Activated CD8-positive, alpha-beta T cell treated with anti-CD3 and anti-CD28 coated beads for 36 hours (primary cell): ENCODE results near the gene PRPS1. TPM values are rescaled to one million over a fixed set of nuclear protein-coding genes. Genes with fewer than 3 reads are reported as not detected.
A peak's percentile ranks its signal among the peaks of the same experiment; 100 is the strongest.

Source experiments
- ATAC-seq: fragments of 200-7000 bp; cut with Tn5 transposase; one replicate; pipeline ENCODE4 v1.10.0; 2021; ENCODE audit warnings: mild to moderate bottlenecking, moderate library complexity
- CTCF ChIA-PET: fragments of 350-600 bp; sonication (Branson Sonifier 250); formaldehyde crosslinking; loops from one replicate; lab custom pipeline; 2021; ENCODE audit warnings: antibody characterized with exemption; lab: Charles Lee
- POLR2A ChIA-PET: fragments of 350-600 bp; sonication (Branson Sonifier 250); formaldehyde crosslinking; loops from one replicate; lab custom pipeline; 2021; ENCODE audit warnings: antibody characterized with exemption; lab: Charles Lee
- DNase-seq: peaks from one replicate; pipeline ENCODE4 v3.0.0-alpha.2; 2020
- H3K27ac Mint-ChIP-seq: one replicate; pipeline ENCODE4 v1.8.0; 2021; ENCODE audit warnings: mild to moderate bottlenecking, mixed read lengths
- H3K27me3 Mint-ChIP-seq: one replicate; pipeline ENCODE4 v1.8.0; 2021; ENCODE audit warnings: mixed read lengths
- H3K36me3 Mint-ChIP-seq: one replicate; pipeline ENCODE4 v1.8.0; 2021; ENCODE audit warnings: low read depth, mixed read lengths
- H3K4me1 Mint-ChIP-seq: one replicate; pipeline ENCODE4 v1.8.0; 2021; ENCODE audit warnings: low read depth, mixed read lengths
- H3K4me3 Mint-ChIP-seq: one replicate; pipeline ENCODE4 v1.8.0; 2021; ENCODE audit warnings: mild to moderate bottlenecking, moderate library complexity, mixed read lengths
- H3K9me3 Mint-ChIP-seq: one replicate; pipeline ENCODE4 v1.8.0; 2021; ENCODE audit warnings: mixed read lengths
- intact Hi-C: fragments of 100-400 bp; cut with micrococcal nuclease; formaldehyde crosslinking; loops from one replicate; pipeline ENCODE4 v1.10.0; 2022
- total RNA-seq, 2 experiments: library from RNA; stranded (reverse); gene quantifications; one replicate each; pipeline ENCODE4 v1.2.3, GENCODE V29; 2021
- TF ChIP-seq, protein P1 (sequence below): fragments of 200-600 bp; IDR thresholded peaks from one replicate; pipeline ENCODE4 v1.8.0; 2022; ENCODE audit warnings: antibody characterized with exemption, mild to moderate bottlenecking

Gene PRPS1
- total RNA-seq, 2 experiments from 2014 or later = 122 to 131 TPM

DNA sequence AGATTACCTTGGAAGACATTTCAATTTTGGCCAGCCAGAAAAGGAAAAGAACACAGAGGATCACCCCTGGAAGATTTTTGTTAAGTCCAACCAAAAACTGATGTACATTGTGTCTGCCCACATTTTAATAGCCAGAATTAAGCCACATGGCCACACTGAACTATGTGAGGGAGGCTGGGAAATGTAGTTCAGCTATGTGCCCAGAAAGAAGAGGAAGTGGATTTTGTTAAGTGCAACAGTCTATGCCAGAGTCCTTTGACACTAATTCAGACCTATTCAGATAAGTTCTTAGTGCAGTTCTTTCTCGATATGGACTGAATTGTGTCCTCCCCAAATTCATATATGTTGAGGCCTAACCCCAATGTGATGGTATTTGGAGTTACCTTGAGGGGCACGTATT, 18.4 kb downstream of the PRPS1 start:
- Mint-ChIP-seq H3K36me3 (peaks cover 29% of the 10 kb centered on the region), H3K27me3 (no peaks in the 10 kb centered on the region)

DNA sequence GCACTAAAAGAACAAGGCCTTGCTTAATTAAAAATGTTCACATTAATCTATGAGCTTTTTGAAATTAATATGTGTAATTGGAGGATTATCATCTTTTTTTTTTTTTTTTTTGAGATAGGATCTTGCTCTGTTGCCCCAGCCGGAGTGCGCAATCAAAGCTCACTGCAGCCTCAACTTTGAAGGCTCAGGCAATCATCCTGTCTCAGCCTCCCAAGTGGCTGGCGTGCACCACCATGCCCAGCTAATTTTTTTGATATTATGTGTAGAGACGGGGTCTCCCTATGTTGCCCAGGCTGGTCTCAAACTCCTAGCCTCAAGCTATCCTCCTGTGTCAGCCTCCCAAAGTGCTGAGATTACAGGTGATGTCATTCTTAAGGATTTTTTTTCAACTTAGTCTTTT, 20.0 kb downstream of the PRPS1 start:
- H3K27me3 Mint-ChIP-seq = no peaks in the 10 kb centered on the region
- no peaks in the 10 kb centered on the region for H3K4me1 Mint-ChIP-seq

More for the DNA sequence above, 18.4 kb downstream of the PRPS1 start:
- Mint-ChIP-seq H3K27ac (no peak overlapping the region), H3K4me3 (no peak overlapping the region), H3K4me1 (no peaks in the 10 kb centered on the region), H3K9me3 (no peaks in the 10 kb centered on the region)
- POLR2A ChIA-PET = no interaction called here
- CTCF ChIA-PET = no interaction called here
- intact Hi-C loops = no loop called here
- TF ChIP-seq, protein P1, sequence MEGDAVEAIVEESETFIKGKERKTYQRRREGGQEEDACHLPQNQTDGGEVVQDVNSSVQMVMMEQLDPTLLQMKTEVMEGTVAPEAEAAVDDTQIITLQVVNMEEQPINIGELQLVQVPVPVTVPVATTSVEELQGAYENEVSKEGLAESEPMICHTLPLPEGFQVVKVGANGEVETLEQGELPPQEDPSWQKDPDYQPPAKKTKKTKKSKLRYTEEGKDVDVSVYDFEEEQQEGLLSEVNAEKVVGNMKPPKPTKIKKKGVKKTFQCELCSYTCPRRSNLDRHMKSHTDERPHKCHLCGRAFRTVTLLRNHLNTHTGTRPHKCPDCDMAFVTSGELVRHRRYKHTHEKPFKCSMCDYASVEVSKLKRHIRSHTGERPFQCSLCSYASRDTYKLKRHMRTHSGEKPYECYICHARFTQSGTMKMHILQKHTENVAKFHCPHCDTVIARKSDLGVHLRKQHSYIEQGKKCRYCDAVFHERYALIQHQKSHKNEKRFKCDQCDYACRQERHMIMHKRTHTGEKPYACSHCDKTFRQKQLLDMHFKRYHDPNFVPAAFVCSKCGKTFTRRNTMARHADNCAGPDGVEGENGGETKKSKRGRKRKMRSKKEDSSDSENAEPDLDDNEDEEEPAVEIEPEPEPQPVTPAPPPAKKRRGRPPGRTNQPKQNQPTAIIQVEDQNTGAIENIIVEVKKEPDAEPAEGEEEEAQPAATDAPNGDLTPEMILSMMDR = no peak
- DNase-seq = no peak
- no peak for ATAC-seq

DNA sequence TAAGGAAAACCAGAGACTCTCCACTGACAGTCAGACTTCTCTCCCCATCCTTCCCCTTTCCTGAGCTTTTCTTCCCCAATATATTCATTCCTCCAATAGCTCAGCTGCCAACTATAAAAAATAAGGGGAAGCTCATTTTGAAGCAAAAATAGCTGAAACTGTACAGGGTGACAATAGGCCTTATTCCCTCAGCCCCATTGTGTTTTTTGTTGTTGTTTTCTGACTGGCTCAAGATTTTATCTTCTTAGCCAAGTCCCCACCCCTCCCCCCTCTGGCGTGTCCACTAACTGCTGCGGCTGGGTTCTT, 26.2 kb downstream of the PRPS1 start:
- Mint-ChIP-seq H3K4me3 (no peak overlapping the region), H3K36me3 (peaks cover 6% of the 10 kb centered on the region), H3K4me1 (peaks cover 14% of the 10 kb centered on the region), H3K9me3 (no peaks in the 10 kb centered on the region), H3K27ac (no peak overlapping the region), H3K27me3 (no peaks in the 10 kb centered on the region)
- TF ChIP-seq, protein P1 = no peak
- intact Hi-C loops = no loop called here
- ChIA-PET POLR2A (interaction anchor here (0.8 to 1.1 kb wide), 2 partner anchors 24 to 86 kb away, joined by 3 read pairs; no protein-coding TSS in a partner anchor), CTCF (interaction anchor here (0.7 to 11.0 kb wide), 16 partner anchors 9 to 428 kb away, joined by 3 to 181 read pairs (median 4); partner anchors contain the start of genes NCBP2L, PRPS1 and TSC22D3)
- DNase-seq = no peak
- ATAC-seq = no peak

More for the DNA sequence above, 20.0 kb downstream of the PRPS1 start:
- Mint-ChIP-seq H3K4me3 (no peak overlapping the region), H3K27ac (no peak overlapping the region), H3K36me3 (peaks cover 17% of the 10 kb centered on the region), H3K9me3 (no peaks in the 10 kb centered on the region)
- ATAC-seq (no peak), DNase-seq (no peak)
- TF ChIP-seq, protein P1 = no peak
- CTCF ChIA-PET = interaction anchor here (0.9 kb wide), 1 partner anchor 20 kb away, joined by 4 read pairs; no protein-coding TSS in a partner anchor
- intact Hi-C loops = no loop called here
- POLR2A ChIA-PET = interaction anchor here (0.7 kb wide), 1 partner anchor 67 kb away, joined by 4 read pairs; no protein-coding TSS in a partner anchor

DNA sequence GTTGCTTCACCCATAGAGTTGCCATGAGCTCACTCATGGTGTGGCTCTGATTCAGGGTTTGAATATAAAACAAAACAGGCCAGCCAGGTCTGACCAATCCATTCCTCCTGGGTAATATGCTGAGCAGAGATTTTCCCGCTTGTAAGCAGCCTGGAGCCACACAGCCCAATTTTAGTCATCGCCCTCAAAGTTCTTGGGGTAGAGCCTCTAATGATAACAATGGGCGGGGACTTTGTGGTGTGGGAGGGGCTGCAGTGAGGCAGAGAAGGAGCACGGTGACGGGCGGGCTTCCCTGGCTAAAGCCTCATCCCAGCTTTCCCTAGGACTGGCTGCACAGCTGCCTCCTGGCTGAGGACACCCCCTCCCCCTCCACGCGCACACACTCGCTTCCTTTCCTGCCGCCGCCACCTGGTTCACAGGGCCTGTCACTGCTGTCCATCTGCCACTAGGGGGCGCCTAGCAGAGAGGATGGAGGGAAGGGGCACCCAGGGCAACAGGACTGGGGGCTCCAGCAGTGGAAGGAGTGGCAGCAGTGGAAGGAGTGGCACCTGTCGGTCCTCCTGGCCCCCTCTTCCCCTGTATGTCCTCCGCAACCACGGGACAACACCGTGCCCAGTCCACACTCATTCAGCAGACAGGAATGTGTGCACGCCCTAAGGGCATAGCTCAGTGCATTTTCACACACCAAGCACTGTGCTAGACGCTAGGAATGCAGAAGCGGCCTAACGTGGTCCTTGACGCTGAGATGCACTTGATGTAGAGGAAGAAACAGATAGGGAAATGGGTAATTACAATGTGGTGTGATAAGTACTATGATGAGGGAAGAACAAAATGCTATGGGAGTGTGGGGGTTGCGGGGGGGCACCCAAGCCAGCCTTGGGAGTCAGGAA, 26.8 kb downstream of the PRPS1 start:
- POLR2A ChIA-PET = interaction anchor here (0.8 to 1.1 kb wide), 4 partner anchors 25 to 131 kb away, joined by 3 to 4 read pairs (median 3); no protein-coding TSS in a partner anchor
- peaks cover 14% of the 10 kb centered on the region for H3K4me1 Mint-ChIP-seq
- no peaks in the 10 kb centered on the region for H3K9me3 Mint-ChIP-seq
- DNase-seq = peak; percentile 67
- TF ChIP-seq, protein P1 = peak; percentile 72
- CTCF ChIA-PET = interaction anchor here (0.7 to 11.0 kb wide), 20 partner anchors 10 to 428 kb away, joined by 3 to 181 read pairs (median 4); partner anchors contain the start of genes NCBP2L, PRPS1 and TSC22D3
- no peaks in the 10 kb centered on the region for H3K27me3 Mint-ChIP-seq
- H3K27ac Mint-ChIP-seq = peak overlapping the region; percentile 73
- H3K4me3 Mint-ChIP-seq = no peak overlapping the region
- peaks cover 6% of the 10 kb centered on the region for H3K36me3 Mint-ChIP-seq
- peak; percentile 94 for ATAC-seq
- intact Hi-C loops = loop anchor here (5.0 kb wide), 1 partner anchor 237 kb away; no protein-coding TSS in a partner anchor
